Caki2 (cell line): Measurements from ENCODE around the gene MANEAL. TPM values are rescaled to one million over a fixed set of nuclear protein-coding genes. Genes with fewer than 3 reads are reported as not detected.
A peak's percentile ranks its signal among the peaks of the same experiment; 100 is the strongest.

Source experiments
- DNase-seq: peaks from one replicate; pipeline ENCODE4 v3.0.0-alpha.2; 2015; ENCODE audit warnings: low read depth
- in situ Hi-C: cut with HindIII; loops from 2 replicates; pipeline ENCODE4 v1.10.0; 2016; ENCODE audit warnings: low sequenced_read_pairs, low pct_unique_long_range_greater_than_20kb, mixed read lengths
- total RNA-seq: library from RNA; depleted of rRNA; stranded (reverse); fragments of >200 nt; shearing (Covaris generic); gene quantifications from 2 replicates; pipeline ENCODE4 v1.2.3, GENCODE V29; 2014; ENCODE audit warnings: low replicate concordance

The MANEAL gene
- total RNA-seq, 1 experiment from 2014 or later: 30.0 TPM

- in situ Hi-C loops: no loop called here
- DNase-seq: no peak
These were observed 20.6 kb downstream of the MANEAL start for GRCh38 chr1:37814252-37814651.

GRCh38 chr1:37817481-37817880 is 23.8 kb downstream of the MANEAL start:
- in situ Hi-C loops: no loop called here
- no peak for DNase-seq

GRCh38 chr1:37821481-37821880 is 27.8 kb downstream of the MANEAL start:
- no peak for DNase-seq

DNA sequence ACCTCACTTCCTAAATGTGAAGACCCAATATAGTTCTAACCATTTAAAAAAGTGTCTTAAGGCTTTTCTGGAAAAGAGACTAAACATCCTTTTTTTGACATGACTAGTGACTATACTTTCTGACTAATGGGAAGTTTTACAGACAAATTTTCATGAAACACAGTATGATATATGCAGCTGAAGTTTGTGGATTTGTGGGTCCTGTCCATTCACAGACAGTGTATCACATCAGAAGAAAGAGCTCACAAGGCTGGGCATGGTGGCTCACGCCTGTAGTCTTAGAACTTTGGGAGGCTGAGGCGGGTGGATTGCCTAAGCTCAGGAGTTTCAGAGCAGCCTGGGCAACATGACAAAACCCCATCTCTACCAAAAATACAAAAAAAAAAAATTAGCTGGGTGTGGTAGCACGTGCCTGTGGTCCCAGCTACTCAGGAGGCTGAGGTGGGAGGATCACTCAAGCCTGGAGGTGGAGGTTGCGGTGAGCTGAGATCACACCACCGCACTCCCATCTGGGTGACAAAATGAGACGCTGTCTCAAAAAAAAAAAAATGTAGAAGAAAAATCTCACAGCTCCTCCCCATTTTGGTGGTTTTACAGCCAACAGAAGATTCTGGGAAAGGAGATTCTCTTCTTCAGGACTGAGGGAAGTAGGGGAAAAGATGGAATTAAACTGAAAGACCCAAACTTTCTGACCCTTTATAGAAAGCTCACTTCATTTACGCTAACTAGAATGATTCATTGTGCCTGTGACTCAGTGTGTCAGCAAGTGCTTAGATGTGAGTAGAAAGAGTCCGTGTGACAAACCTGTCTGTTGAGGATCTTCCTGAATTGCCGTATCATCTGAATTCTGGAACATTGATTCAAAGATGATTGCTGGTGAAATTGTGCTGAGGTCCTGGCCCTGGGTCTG is 29.5 kb downstream of the MANEAL start:
- DNase-seq: no peak
- in situ Hi-C loops: no loop called here

More at GRCh38 chr1:37821481-37821880, 27.8 kb downstream of the MANEAL start:
- in situ Hi-C loops: no loop called here

GRCh38 chr1:37824001-37824400 is 30.4 kb downstream of the MANEAL start:
- no peak for DNase-seq
- in situ Hi-C loops: no loop called here

- DNase-seq: no peak
- in situ Hi-C loops: no loop called here
These were observed 31.9 kb downstream of the MANEAL start for GRCh38 chr1:37825506-37825905.

DNA sequence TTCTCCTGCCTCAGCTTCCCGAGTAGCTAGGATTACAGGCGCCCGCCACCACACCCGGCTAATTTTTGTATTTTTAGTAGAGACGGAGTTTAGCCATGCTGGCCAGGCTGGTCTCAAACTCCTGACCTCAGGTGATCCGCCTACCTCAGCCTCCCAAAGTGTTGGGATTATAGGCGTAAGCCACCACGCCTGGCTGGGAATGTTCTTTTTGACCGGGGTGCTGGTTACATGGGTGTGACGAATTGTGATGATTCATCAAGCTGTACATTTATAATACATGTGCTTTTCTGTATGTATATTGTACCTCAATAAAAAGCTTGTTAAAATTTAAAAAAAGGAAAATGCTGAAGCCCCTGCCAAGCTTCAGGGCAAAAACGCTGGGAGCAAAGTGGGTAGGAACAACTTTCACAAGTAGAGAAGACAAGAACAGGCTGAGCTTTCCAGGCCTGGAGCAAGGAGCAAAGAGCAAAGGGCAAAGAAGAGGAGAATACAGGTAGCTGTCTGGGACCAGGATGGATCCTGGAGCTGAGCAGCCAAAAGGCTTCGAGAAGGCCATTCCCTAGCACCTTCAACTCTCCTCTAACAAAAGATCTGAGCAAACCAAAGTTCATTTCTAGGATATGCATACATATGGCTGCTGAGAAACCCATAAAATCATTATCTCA is 34.9 kb downstream of the MANEAL start:
- in situ Hi-C loops: no loop called here
- DNase-seq: no peak

DNA sequence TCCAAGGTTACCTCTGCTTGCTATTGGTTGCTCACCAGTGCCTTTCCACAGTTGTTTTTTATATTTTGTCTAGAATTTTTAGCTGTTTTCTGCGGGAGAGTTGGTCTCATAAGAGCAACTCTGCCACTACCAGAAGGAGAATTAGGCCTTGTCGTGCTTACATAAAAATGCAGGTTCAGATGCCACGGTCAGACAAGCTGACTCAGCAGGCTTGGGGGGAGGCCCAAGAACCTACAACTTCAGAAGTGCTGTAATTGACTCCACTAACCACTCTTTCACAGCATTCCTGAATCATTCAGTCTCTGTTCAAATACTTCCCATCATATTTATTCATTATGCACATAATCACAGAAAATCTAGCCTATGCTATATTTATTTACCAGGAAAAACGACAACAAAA is 37.5 kb downstream of the MANEAL start:
- in situ Hi-C loops: no loop called here
- DNase-seq: no peak

GRCh38 chr1:37831809-37832208 is 38.2 kb downstream of the MANEAL start:
- DNase-seq: no peak

DNA sequence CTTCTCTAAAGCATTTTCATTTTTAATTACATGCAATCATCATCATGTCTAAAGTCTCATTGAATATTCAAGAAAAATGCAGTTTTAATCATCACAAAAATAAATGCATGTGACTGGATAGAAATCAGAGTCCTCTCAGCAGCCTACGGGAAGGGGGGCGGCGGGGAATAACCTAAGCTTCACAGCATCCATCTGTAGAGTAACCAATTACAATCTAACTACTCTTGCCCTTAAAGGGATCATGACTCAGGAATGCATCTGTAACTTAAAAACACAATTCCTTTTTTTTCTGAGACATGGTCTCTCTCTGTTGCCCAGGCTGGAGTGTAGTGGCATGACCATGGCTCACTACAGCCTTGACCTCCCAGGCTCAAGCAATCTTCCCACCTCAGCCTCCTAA is 43.1 kb downstream of the MANEAL start:
- DNase-seq: no peak
- in situ Hi-C loops: no loop called here

More at GRCh38 chr1:37831809-37832208, 38.2 kb downstream of the MANEAL start:
- in situ Hi-C loops: no loop called here

DNA sequence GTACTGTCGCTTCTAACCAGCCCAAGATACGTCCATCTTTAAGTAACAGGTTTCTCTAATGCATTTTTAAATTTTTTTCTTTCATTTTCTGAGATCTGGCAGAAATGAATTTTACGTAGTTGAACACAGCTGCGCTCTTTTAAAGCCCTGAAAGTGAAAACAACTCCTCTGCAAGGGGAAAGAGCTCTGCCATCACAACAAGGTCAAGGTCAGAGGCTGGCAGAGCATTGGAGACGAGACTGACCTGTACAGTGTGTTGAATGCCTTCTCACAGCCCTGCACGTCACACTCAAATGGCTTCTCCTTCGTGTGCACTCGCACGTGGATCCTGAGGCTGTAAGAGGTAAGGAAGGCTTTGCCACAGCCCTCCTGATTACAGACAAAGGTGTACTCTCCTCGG is 46.0 kb downstream of the MANEAL start:
- no peak for DNase-seq
- in situ Hi-C loops: no loop called here

- in situ Hi-C loops: no loop called here
- no peak for DNase-seq
These were observed 47.1 kb downstream of the MANEAL start for GRCh38 chr1:37840711-37841110.

DNA sequence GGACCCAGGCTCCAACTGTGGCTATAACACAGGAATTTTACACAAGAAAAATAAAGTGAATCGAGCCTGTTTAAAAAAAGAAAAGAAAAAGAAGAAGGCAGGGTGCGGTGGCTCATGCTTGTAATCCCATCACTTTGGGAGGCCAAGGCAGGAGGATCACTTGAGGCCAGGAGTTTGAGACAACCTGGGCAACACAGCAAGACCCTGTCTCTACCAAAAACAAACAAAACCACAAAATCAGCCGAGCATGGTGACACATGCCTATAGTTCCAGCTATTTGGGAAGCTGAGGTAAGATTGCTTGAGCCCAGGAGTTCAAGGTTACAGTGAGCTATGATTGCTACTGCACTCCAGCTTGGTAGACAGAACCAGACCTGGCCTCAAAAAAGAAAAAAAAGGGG is 48.0 kb downstream of the MANEAL start:
- in situ Hi-C loops: no loop called here
- DNase-seq: no peak

DNA sequence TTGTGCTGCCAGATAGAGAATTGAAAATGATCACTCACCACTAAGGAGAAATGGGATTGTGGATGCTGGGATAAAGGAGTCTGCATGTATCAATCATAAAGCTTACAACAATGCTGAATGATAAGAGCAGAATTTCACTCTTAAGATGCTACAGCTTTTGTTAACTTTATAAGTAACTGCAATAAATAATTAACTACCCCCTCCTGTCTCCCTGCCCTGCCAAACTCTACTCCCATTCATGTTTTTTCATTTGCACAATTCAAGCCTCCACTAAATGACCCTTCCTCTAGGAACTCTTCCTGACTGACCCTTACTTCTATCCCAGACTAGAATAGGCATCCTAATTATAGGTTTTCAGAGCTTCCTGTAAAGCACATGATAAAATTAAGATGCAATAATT is 50.9 kb downstream of the MANEAL start:
- DNase-seq: no peak
- in situ Hi-C loops: no loop called here

GRCh38 chr1:37845049-37845646 is 51.5 kb downstream of the MANEAL start:
- in situ Hi-C loops: no loop called here
- DNase-seq: peak; percentile 16

DNA sequence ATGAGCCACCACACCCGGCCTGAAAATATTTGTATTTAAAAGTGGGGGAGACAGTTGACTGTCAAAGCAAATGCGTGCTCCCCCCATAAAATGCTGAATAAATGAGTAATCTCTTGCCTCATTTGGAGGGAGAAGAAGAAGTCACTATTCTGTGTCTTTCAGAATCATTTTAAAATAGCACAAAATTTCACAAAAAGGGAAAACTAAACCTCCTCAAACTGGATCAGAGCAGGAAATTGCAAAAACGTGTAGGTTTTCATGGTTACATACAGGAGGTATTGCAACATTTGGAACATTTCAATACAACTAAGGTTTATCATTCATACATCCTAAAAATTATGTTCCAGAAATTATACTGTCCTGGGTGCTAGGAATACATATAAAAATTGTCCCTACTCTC is 52.1 kb downstream of the MANEAL start:
- no peak for DNase-seq
- in situ Hi-C loops: no loop called here

DNA sequence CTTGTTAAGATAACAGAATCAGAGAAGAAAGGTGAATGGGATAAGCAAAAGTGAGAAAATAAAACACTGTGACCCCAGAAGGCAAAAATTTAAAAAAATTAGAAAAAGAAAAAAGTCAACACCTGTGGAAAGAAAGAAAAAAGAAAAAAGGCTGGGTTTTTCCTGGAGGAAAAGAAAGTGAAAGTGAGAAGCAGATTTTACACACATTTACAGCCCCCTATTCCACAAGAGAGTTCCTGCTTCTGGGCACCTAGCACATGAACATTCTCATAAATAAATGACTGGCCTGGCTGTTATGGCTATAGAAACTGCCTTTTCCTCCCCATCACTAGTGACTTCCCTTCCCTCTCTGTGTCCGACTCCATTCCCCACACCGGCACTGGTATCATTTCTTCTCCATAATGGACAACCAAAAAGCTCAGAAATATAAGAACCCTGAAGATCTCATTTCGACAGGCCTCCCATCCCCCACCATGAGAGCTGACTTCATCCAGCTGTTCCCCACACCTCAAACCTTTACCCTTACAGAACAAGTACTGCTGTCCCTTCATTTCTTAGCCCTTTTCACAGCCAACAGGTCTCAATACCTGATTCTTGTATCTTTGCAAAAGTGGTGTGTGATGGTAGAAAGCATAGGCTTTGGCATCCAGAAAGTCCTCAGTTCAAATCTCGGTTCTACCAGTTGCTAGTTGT is 53.1 kb downstream of the MANEAL start:
- no peak for DNase-seq
- in situ Hi-C loops: no loop called here

DNA sequence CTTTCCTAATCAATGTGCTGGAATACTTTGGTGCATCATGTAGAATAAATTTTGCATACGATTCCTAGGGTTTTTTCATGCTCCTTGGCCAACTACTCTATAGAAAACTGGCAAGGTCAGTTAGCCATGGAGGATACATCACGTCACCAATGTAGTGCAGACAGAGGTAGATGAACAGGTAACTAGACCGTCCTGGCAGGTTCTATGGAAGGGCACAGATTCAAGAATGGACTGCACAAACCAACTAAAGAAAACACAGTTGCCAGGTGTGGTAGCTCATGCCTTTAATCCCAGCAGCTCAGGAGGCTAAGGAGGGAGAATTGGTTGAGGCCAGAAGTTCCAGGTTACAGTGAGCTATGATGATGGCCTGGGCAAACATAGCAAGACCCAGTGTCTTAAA is 55.8 kb downstream of the MANEAL start:
- DNase-seq: no peak
- in situ Hi-C loops: no loop called here
